GM20431 (cell line): Measurements from ENCODE around the gene RPL39L.

ENCODE experiments used
- in situ Hi-C: fragments of 300-500 bp; cut with MseI, MboI; formaldehyde crosslinking; loops from one replicate; pipeline ENCODE4 v1.15.0; 2020; ENCODE audit warnings: low sequenced_read_pairs; ENCODE audit not compliant: unreplicated experiment

The RPL39L gene

GRCh38 chr3:187103251-187103650, 36.0 kb downstream of the RPL39L start:
- in situ Hi-C loops: no loop called here

GRCh38 chr3:187102073-187102634, 37.1 kb downstream of the RPL39L start:
- in situ Hi-C loops: no loop called here

- in situ Hi-C loops: no loop called here
Observed at GRCh38 chr3:187101184-187102072, 37.9 kb downstream of the RPL39L start.

GRCh38 chr3:187098923-187099512, 40.3 kb downstream of the RPL39L start:
- in situ Hi-C loops: no loop called here

GRCh38 chr3:187093320-187093719, 46.0 kb downstream of the RPL39L start:
- in situ Hi-C loops: no loop called here

GRCh38 chr3:187088701-187089100, 50.6 kb downstream of the RPL39L start:
- in situ Hi-C loops: no loop called here

- in situ Hi-C loops: no loop called here
Observed at GRCh38 chr3:187086831-187087230, 52.5 kb downstream of the RPL39L start.

- in situ Hi-C loops: no loop called here
Observed at GRCh38 chr3:187085933-187086332, 53.4 kb downstream of the RPL39L start.

GRCh38 chr3:187085021-187085666, 54.2 kb downstream of the RPL39L start:
- in situ Hi-C loops: no loop called here

GRCh38 chr3:187084580-187084979, 54.7 kb downstream of the RPL39L start:
- in situ Hi-C loops: no loop called here

- in situ Hi-C loops: no loop called here
Observed at GRCh38 chr3:187084126-187084525, 55.2 kb downstream of the RPL39L start.

GRCh38 chr3:187082758-187083375, 56.4 kb downstream of the RPL39L start:
- in situ Hi-C loops: no loop called here

- in situ Hi-C loops: no loop called here
Observed at GRCh38 chr3:187080799-187081450, 58.4 kb downstream of the RPL39L start.

- in situ Hi-C loops: no loop called here
Observed at GRCh38 chr3:187079090-187080022, 59.9 kb downstream of the RPL39L start.

GRCh38 chr3:187077537-187077936, 61.8 kb downstream of the RPL39L start:
- in situ Hi-C loops: no loop called here

- in situ Hi-C loops: no loop called here
Observed at GRCh38 chr3:187077085-187077484, 62.2 kb downstream of the RPL39L start.

GRCh38 chr3:187076297-187076696, 63.0 kb downstream of the RPL39L start:
- in situ Hi-C loops: no loop called here

GRCh38 chr3:187074846-187075245, 64.5 kb downstream of the RPL39L start:
- in situ Hi-C loops: no loop called here

- in situ Hi-C loops: no loop called here
Observed at GRCh38 chr3:187073581-187074098, 65.7 kb downstream of the RPL39L start.
